Tongue (tissue), 2 donors: ENCODE data around the gene NR1I3. TPM values are rescaled to one million over a fixed set of nuclear protein-coding genes. Genes with fewer than 3 reads are reported as not detected.
"Not testable (repeated sequence)": the region's sequence is repeated elsewhere in the genome, so short reads cannot be mapped to it uniquely, and the experiment has no call there.

Experiments used
- DNase-seq: peaks from one replicate; pipeline ENCODE4 v3.0.0-alpha.2; 2015
- total RNA-seq: library from RNA; depleted of rRNA; stranded (reverse); fragments of >200 nt; gene quantifications from one replicate; pipeline ENCODE4 v1.2.3, GENCODE V29; 2014

NR1I3 gene
- total RNA-seq, 1 donor from 2014 or later, result not detected

DNA sequence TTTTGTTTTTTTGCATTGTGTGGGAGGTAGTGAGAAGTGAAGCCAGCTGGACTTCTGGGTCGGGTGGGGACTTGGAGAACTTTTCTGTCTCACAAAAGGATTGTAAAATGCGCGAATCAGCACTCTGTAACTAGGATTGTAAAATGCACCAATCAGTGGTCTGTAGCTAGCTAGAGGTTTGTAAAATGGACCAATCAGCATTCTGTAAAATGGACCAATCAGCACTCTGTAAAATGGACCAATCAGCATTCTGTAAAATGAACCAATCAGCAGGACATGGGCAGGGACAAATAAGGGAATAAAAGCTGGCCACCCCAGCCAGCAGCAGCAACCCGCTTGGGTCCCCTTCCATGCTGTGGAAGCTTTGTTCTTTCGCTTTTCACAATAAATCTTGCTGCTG, 12.1 kb upstream of the NR1I3 start:
- DNase-seq, result not testable (repeated sequence)

DNA sequence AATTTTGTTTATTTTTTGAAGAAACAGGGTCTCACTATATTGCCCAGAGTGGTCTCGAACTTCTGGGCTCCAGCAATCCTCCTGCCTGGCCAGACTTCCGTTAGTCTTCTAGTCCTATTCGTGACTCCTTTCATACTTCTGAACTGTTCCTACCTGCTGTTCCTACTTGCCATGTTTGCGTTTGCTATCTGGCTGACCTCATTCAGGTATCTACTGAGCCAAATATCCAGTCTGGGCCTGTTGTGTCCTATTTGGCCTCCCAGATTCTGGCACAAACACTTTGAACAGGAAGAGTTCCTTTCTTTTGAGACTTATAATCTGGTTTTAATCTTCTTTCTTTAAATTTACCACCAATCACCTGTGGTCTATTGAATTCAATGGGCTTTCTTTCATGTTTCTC, 6.9 kb upstream of the NR1I3 start:
- DNase-seq, result no peak

- no peak for DNase-seq
Measured at GRCh38 chr1:161242313-161242712, 4.3 kb upstream of the NR1I3 start.

GRCh38 chr1:161241682-161242081, 3.7 kb upstream of the NR1I3 start:
- DNase-seq, result no peak

DNA sequence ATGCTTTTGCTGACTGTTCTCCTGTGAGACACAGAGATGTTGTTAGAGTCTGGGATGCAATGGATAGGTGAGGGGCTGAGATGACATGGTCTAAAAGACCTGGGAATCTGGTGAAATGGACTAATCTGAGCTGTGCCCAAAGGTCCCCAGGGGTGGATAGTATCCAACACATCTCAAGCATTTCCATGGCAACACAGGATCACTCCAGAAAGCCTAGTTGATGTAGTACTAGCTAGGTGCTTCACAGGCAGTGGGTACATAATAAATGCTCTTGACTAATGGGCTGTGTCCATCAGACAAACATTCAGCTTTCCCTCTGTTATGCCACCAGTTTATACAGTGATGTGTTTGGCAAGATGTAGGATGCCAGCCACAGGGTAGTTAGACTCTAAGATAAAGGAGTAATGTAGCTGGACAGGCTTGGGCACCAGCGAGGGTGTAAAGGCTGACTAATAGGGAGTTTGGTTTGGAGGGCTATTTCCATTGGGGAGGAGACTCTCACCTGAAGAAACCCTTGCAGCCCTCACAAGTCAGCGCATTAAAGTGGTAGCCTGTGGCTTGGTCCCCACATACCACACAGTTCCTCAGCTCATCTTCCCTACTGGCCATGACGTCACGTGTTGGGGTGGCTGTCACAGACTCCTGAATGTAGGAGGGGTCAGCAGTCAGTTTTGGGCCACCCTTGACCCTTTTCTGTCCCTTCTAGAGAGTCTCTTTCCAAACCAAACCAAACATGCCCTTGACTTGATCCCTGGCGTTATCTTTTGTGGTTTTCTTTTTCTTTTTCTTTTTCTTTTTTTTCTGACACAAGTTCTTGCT, 1.8 kb downstream of the NR1I3 start:
- no peak for DNase-seq

DNA sequence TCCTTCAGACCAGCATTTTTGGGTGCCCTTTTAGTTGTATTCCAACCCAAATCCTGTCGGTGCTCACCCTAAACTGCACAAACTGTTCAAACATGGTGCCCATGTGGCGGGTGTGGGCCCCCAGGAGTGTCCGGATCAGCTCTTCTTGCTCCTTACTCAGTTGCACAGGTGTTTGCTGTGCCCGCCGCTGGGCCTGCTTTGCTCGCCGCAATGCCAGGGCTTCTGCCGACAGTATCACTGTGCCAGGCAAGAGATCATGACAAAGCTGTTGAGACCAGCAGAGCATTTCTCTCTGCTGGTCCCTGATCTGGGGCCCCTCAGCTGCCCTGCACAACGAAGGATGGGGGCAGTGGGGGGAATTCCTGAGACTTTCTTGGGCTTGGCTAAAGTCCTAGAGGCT, 4.9 kb downstream of the NR1I3 start:
- DNase-seq, result no peak

DNA sequence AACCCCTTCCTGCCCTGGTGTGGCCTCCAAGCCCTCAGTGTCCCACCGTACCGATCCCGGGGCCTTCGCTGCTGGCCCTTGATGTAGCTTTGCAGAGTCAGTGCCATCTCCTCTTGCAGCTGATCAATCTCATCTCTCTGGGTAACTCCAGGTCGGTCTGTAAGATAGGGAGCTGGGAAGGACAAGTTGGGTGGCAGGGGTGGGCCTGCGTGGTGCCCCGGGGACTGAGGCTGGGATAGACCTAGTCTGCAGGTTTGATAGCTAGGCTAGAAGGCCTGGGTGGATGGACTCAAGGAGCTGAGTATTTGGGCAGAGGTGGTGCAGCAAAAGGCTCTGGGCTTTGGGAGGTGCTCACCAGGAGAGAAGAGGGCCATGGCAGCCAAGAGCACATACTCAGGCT, 7.2 kb downstream of the NR1I3 start:
- no peak for DNase-seq

DNA sequence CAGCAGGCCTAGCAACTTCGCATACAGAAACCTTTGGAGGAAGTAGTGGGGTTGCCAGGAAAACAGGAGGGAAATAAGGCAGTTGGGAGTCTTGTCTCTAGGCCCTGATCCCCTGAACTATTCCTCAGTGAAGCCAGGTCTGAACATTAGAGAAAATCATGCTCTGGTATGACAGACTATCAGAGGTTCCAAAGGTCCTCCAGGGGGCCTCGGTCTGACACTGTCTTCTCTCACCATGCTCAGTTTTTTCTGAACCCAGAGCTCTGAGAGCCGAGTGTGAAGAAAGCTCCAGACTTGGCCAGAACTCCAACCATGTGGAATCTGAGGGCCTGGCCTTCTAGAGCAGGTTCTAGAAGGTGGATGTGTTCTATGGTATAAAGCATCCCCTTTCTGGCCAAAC, 8.1 kb downstream of the NR1I3 start:
- no peak for DNase-seq

GRCh38 chr1:161228032-161228431, 10.0 kb downstream of the NR1I3 start:
- DNase-seq, result no peak

DNA sequence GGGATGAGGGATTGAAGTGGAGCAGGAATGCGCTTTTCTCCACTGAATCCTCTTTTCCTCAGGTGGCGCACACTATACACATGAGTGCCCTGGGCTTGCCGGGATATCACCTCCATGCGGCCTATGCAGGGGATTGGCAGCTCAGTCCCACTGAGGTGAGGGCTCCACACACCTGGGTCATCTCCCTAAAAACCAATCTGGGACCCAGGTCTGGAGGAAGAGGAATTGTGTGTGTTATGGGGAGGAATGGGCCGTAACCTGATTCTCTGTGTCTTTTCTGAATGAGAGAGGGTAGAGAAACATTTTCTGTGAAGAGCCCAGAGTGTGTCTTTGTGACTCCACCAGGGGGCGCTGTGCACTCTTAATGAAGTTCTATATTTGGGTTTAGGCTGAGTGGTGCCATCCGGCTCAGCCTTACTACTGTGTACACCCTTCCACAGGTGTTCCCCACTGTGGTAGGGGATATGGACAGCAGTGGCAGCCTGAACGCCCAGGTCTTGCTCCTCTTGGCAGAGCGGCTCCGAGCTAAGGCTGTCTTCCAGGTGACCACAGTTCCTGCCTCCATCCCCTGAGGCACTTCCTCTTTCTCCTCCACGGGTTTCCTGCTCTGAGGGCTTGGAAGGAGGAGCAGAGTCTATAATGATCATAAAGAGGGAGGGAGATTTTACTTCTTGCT, 10.7 kb downstream of the NR1I3 start:
- peak; percentile 91 for DNase-seq

- DNase-seq, result no peak
Measured at GRCh38 chr1:161226759-161227158, 11.2 kb downstream of the NR1I3 start.

DNA sequence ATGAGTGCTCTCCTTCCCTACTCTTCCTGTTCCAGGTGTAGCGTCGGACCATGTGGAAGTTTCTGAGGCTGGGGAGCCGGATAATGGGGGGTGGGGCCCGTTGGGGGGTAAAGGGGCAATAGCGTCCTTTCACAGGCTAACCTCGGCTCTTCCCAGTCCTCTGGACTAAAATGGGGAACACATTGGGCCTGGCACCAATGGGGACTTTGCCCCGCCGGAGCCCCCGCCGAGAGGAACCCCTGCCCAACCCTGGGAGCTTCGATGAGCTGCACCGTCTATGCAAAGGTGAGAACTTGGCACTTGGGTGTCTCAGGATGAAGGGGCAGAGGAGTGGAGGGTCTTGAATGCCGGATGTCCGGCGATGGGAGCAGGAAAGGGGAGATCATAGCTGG, 11.7 kb downstream of the NR1I3 start:
- DNase-seq, result no peak

DNA sequence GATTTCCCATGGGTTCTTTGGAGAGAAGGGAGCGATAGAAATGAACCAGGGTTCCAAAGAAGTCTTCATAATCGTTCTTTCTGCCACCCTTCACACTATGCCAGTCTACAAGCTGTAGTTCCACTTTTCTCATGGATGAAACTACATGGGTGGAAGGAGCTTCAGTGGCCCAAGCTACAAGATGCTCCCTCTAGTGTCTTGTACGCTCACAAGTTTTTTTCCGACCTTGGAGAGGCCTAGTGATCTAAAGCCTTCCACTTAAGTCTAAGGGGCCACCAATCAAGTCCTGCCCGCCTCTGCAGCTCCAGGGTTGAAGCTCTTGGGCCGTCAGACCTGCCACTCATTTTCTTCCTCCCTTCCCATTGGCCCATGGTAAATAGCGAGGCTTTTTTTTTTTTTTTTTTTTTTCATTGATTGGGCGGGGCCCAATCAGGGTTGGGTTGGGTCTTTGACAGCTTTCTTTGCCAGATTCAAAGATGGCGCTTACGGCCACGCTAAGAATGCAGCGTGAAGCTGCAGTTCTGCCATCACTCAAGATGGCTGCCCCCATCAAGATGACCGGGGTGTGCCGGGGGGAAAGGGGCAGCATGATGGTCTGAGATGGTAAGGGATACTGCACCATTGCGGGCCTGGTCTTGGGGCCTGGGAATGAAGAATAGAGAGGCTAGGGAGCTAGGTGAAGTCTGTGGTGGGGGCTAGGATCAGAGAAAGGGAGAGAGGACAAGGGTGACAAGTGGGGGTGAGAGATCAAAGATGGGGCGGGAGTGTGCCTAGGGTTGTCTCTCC, 12.3 kb downstream of the NR1I3 start, which contains the start of gene TOMM40L:
Gene TOMM40L (plus strand): TSS at position 527 of the 786 bp plus-strand sequence. CDS start 430 bp downstream, outside the sequence.
- DNase-seq, result peak; percentile 98

DNA sequence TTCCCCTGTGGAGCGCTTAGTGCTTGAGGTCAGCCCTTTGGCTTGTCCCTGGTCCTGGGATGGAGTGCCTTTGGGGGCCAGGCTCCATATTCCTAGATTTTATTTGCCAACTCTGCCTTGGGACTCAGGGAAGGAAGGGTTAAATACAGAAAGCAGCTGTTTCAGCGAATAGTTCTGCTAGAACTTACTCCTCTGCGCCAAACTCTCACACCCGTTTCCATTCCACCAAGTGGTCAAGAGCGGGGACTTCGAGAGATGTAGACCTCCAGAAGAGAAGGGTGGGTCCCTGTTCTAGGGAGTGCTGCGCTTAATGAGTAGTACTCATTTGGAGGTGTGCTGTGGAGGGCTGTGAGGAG, 12.8 kb downstream of the NR1I3 start:
- no peak for DNase-seq

GRCh38 chr1:161224695-161225087, 13.3 kb downstream of the NR1I3 start:
- not testable (repeated sequence) for DNase-seq

- DNase-seq, result no peak
Measured at GRCh38 chr1:161223805-161224694, 14.0 kb downstream of the NR1I3 start.

DNA sequence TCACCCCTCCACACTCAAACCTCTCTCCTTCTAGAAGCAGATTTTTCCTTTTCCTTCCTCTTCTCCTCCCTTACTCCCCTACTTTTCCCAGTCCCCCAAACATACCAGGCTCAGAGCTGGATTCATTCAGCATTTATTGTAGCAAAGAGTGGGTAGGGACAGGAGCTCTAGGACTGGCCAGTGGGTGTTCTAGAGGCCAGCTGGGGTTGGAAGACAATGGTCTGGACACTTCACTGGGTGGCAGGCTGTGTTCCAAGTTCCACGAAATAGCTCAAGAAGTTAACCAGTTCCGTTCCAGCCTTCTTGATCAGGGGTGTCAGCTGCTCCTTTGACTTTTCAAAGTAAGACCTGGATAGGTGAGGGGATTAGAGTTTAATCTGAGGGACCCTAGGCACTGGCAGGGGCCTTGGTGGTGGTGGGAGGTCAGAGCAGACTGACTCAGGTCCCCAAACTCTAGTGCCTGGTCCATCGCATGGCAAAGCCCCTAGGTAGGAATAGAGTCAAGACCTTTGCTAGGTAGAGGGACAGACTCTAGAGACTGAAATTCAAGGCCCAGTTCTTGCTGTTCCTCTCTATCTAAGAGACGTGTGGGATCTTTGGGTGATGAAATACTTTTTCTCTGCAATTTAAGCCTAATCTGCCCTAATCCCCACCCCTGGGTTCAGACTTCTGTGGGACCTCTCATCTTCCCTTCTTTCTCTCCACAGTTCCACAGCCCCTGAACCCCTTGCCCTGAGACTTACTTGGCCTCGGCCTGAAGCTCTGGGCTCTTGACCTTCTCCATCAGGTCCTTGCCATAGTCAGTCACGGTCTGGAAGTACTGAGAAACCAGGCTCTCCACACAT, 15.6 kb downstream of the NR1I3 start:
- no peak for DNase-seq

DNA sequence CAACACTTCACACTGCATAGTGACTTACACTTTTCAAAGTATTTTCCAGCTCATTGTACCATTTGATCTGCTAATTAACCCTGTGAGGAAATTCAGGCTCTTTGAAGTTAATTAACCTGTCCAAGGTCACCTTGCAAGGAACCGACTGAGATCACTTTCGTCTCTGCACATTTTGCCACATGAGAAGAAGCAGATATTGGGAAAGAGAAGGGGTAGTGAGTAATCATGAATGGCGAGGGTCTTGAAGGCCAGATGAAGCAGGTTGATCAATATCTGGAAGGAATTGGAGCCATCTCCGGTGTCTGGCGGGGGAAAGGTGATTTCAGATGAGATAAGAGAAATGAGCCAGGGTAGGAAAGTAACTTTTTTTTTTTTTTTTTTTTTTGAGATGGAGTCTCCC, 18.0 kb downstream of the NR1I3 start:
- DNase-seq, result no peak

DNA sequence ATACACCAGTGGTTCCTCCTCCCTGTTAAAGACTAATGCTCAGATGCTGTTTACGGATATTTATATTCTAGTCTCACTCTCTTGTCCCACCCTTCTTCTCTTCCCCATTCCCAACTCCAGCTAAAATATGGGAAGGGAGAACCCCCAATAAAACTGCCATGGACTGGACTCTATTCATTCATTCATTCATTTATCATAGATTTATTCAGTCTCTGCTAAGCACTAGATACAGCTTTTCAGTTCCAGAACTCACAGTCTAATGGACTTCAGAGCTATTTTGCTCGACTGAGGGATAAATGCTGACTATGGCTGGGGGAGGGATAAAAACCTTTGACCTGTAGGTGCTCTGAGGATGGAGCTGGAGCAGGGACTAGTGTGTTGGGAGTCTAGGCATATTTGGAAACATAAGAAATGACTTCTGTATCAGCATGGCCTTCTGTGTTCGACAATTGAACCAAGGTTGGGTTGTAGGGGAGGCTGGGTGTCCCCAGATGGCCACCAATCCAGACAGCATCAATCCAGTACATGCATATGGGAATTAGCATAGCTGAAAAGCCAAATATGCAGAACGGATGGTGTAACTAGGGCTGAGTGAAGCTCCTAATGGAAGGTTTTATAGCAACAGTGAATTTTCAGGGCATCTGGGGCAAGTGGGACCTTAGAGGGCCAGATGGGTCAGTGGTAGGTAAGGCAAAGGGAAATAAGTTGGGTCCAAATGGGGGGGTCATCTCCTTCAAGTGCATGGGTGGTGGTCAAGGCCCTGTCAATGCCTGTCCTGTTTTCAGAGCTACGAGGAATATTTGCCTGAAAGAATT, 18.7 kb downstream of the NR1I3 start:
- DNase-seq, result no peak
